Activated T-cell treated with anti-CD3 and anti-CD28 coated beads for 4 hours (primary cell): ENCODE data around the gene RNF31.
A peak's percentile ranks its signal among the peaks of the same experiment; 100 is the strongest.

Experiments
- DNase-seq: peaks from one replicate; pipeline ENCODE4 v3.0.0-alpha.2; 2020

The RNF31 gene

DNA sequence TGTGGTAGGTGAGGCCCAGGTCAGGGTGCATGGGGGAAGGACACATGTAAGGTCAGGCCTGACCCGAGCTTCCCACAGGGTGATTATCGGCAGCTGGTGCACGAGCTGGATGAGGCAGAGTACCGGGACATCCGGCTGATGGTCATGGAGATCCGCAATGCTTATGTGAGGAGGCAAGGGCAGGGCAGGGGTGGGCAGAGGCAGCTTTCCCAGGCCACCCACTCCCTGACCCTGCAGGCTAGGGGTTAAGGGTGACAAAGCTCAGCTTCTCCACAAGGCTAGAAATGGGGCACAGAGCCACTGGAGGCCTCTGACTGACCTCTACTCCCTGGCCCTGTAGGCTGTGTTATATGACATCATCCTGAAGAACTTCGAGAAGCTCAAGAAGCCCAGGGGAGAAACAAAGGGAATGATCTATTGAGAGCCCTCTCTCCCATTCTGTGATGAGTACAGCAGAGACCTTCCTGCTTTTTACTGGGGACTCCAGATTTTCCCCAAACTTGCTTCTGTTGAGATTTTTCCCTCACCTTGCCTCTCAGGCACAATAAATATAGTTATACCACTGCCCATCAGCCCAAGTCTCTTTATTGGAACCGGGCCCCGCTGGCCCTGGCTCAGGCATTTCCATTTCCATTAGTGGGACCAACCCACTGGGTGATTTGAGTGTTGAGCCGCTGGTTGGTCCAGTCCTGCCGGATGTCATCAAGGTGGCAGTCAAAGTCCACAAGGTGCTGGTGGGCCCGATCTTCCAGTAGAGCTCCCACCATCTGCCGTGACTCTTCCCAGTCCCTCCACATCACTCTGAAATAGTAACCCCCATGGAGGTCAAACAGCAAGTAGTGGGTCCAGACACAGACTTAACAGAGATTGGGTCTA, 8.7 kb upstream of the RNF31 start:
- DNase-seq, result no peak

DNA sequence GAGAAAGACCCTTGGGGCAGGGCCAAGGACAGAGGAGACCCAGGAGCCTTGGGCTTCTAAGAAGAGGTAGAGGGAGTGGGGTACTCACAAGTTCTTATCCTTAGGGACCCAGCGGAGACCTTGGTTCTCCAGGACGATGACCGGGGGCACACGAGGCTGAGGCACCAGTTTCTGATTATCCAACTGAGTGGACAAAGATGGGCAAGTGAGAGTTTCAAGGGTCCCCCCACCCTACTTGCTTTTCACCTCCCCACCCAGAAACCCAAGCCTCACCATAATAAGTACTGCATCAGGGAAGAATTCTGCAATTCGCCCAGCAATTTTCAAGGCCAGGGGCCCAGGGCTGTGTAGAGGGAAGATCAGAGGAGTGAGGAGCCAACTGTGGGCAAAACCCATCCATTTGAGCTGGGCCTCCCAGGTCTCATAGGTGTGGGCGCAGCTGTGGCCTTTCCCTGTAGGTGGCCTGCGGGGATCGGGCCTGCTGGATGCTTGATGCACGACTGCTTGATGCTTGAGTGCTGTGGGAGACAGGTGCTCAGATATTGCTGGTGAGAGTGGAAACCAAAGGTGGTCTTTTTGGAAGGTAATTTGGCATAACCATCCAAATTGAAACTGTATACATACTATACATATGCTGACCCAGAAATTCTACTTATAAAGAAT, 7.9 kb upstream of the RNF31 start:
- no peak for DNase-seq

- peak; percentile 99 for DNase-seq
Measured at GRCh38 chr14:24141097-24141880, 6.0 kb upstream of the RNF31 start, which contains the start of gene EMC9. TSS of gene EMC9 (minus strand) at chr14:24141591. CDS start at chr14:24141304, 287 bp downstream.

GRCh38 chr14:24143511-24143910, 3.8 kb upstream of the RNF31 start:
- no peak for DNase-seq

- no peak for DNase-seq
Measured at GRCh38 chr14:24144451-24144850, 2.8 kb upstream of the RNF31 start.

GRCh38 chr14:24145219-24145618, 2.1 kb upstream of the RNF31 start:
- DNase-seq, result no peak

GRCh38 chr14:24145690-24146452, 1.4 kb upstream of the RNF31 start:
- no peak for DNase-seq

GRCh38 chr14:24146453-24146977, 783 bp upstream of the RNF31 start, which contains the start of gene PSME2:
TSS of gene PSME2 (minus strand) at chr14:24146610. CDS start at chr14:24146581, 29 bp downstream.
- peak; percentile 66 for DNase-seq

- no peak for DNase-seq
Measured at GRCh38 chr14:24147761-24148428, 597 bp downstream of the RNF31 start.

DNA sequence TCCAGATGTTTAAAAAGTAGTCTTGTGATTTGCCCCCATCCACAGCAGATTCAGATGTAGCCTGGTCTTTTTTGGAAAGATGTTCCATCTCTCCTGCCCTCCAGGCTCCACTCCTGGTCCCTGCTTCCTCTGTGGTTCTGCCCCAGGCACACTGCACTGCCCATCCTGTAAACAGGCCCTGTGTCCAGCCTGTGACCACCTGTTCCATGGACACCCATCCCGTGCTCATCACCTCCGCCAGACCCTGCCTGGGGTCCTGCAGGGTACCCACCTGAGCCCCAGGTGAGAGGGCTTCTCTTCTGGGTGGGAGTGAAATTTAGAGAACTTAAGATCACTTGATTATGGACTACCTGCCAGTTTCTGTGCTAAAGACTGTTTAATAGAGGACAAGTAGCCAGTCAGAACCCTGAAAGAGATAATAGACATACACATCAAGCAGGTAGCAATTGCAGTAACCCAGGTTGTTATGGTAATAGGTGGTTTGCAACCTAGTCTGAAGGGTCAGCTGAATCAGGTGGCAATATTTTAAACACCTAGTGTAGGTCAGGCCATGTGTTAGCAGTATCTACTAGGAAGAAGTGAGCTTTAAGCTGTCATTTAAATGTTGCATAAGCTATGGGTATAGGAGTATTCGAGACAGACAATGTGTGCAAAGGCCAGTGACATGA, 2.1 kb downstream of the RNF31 start:
- no peak for DNase-seq

DNA sequence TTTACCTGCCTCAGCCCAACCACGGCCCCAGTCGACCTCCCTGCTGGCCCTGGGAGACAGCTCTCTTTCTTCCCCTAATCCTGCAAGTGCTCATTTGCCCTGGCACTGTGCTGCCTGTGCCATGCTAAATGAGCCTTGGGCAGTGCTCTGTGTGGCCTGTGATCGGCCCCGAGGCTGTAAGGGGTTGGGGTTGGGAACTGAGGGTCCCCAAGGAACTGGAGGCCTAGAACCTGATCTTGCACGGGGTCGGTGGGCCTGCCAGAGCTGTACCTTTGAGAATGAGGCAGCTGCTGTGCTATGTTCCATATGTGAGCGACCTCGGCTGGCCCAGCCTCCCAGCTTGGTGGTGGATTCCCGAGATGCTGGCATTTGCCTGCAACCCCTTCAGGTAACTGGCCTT, 2.8 kb downstream of the RNF31 start:
- no peak for DNase-seq

GRCh38 chr14:24150567-24150966, 3.3 kb downstream of the RNF31 start:
- DNase-seq, result no peak

GRCh38 chr14:24150993-24151392, 3.7 kb downstream of the RNF31 start:
- no peak for DNase-seq

GRCh38 chr14:24151404-24152080, 4.2 kb downstream of the RNF31 start:
- no peak for DNase-seq

DNA sequence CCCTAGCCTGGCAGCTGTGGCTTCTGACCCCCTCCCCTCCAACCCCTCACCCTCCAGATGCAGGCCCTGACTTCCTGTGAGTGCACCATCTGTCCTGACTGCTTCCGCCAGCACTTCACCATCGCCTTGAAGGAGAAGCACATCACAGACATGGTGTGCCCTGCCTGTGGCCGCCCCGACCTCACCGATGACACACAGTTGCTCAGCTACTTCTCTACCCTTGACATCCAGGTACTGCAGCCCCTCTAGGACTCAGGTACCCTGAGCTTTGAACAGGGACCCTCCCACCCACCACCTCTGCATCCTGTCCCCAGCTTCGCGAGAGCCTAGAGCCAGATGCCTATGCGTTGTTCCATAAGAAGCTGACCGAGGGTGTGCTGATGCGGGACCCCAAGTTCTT, 7.8 kb downstream of the RNF31 start:
- no peak for DNase-seq

GRCh38 chr14:24156840-24157239, 9.5 kb downstream of the RNF31 start:
- DNase-seq, result no peak

- no peak for DNase-seq
Measured at GRCh38 chr14:24157331-24157730, 10.0 kb downstream of the RNF31 start.

GRCh38 chr14:24159777-24160498, 12.6 kb downstream of the RNF31 start:
- DNase-seq, result no peak

DNA sequence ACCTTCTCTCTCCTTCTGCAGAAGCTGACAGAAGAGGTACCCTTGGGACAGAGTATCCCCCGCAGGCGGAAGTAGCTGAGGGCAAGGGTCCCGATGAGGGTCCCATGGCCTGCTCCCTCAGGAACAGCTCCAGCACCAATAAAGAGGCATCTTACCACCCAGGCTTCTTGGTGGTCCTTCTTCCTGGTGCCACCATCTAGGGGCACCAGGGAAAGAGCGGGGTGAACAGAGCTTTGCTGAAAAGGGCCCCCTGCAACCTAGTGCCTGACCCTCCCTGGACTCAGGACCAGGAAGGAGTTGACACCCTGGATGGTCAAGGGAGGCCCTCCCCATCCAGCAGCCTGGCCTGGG, 13.2 kb downstream of the RNF31 start:
- no peak for DNase-seq
